ENCODE results near the gene PRDM8.
"Not testable (repeated sequence)": the region's sequence is repeated elsewhere in the genome, so short reads cannot be mapped to it uniquely, and the experiment has no call there.

Gene PRDM8

DNA sequence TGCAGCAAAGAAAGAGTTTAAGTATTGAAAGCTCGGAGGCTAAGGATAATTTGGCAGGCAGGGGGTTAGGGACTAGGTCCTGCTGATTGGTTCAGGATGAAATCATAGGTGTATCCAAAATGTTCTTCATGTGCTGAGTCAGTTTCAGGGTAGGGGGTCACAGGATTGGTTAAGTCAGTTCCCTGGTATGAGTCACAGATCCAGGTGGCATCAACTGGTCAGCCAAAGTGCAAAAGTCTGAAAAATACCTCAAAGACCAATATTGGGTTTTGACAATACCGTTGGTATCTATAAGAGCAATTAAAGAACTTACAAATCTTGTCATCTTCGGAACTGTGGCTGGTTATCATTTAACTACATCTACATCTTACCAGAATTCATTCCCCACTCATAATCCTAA, 25.6 kb upstream of the PRDM8 start:
- DNase-seq (ENCODE audit: low read depth): no peak
- H3K4me3 ChIP-seq (ENCODE audit: low read depth, low read length): no peak overlapping the region
- TF ChIP-seq, protein P1, sequence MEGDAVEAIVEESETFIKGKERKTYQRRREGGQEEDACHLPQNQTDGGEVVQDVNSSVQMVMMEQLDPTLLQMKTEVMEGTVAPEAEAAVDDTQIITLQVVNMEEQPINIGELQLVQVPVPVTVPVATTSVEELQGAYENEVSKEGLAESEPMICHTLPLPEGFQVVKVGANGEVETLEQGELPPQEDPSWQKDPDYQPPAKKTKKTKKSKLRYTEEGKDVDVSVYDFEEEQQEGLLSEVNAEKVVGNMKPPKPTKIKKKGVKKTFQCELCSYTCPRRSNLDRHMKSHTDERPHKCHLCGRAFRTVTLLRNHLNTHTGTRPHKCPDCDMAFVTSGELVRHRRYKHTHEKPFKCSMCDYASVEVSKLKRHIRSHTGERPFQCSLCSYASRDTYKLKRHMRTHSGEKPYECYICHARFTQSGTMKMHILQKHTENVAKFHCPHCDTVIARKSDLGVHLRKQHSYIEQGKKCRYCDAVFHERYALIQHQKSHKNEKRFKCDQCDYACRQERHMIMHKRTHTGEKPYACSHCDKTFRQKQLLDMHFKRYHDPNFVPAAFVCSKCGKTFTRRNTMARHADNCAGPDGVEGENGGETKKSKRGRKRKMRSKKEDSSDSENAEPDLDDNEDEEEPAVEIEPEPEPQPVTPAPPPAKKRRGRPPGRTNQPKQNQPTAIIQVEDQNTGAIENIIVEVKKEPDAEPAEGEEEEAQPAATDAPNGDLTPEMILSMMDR (IDR thresholded peaks at IDR 0.05; ENCODE audit: low read depth, low read length): no peak
- TF ChIP-seq MYC (IDR thresholded peaks at IDR 0.05; ENCODE audit: low read depth, low read length): no peak
- no peak for TF ChIP-seq POLR2A (IDR thresholded peaks at IDR 0.05; ENCODE audit: extremely low read depth, insufficient read length)
- TF ChIP-seq, protein P2, sequence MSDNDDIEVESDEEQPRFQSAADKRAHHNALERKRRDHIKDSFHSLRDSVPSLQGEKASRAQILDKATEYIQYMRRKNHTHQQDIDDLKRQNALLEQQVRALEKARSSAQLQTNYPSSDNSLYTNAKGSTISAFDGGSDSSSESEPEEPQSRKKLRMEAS (IDR thresholded peaks at IDR 0.05; ENCODE audit: low read depth, low read length): no peak

DNA sequence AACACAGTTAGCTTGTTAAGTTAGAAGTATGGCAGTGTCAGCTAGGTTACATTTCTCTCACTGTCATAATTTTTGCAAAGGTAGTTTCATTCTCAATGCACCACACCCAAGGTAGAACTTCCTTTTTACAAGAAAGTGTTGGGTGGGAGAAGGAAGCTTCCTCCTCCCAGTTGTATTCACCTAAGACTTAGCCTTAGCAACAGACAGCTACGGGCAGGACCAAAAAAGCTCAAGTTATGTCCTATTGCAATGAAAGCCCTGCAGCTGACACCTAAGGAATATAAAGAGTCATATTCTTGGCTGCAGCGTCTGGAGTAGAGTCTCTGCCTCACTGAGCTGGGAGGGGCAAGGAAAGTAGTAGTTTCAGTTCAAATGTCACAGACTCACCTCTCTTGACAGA, 25.1 kb upstream of the PRDM8 start:
- no peak for DNase-seq (ENCODE audit: low read depth)
- H3K4me3 ChIP-seq (ENCODE audit: low read depth, low read length): no peak overlapping the region
- no peak for TF ChIP-seq MYC (IDR thresholded peaks at IDR 0.05; ENCODE audit: low read depth, low read length)
- TF ChIP-seq, protein P1 (IDR thresholded peaks at IDR 0.05; ENCODE audit: low read depth, low read length): no peak
- TF ChIP-seq, protein P2 (IDR thresholded peaks at IDR 0.05; ENCODE audit: low read depth, low read length): no peak
- no peak for TF ChIP-seq POLR2A (IDR thresholded peaks at IDR 0.05; ENCODE audit: extremely low read depth, insufficient read length)

DNA sequence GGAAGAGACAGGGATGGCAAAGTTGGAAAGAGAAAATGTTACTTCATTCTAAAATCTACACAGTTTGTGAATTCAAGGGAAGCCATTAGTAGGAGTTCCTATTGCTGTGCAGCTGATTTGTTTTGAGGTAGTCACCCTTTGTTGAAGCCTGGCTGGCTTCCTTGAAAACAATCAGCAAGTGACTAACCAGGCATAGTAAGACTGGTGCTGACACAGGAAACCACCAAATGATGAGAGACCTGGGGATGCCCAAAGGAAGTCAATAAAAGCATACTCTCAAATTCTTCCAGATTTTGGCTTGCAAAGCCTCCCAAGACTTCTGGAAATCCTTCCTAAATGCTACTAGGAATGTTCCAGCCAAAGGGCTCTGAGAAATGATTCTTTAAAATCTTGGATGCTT, 23.9 kb upstream of the PRDM8 start:
- DNase-seq (ENCODE audit: low read depth): peak; percentile 73
- no peak overlapping the region for H3K4me3 ChIP-seq (ENCODE audit: low read depth, low read length)
- TF ChIP-seq, protein P2 (IDR thresholded peaks at IDR 0.05; ENCODE audit: low read depth, low read length): no peak
- TF ChIP-seq, protein P1 (IDR thresholded peaks at IDR 0.05; ENCODE audit: low read depth, low read length): no peak
- TF ChIP-seq POLR2A (IDR thresholded peaks at IDR 0.05; ENCODE audit: extremely low read depth, insufficient read length) (no peak), MYC (IDR thresholded peaks at IDR 0.05; ENCODE audit: low read depth, low read length) (no peak)

DNA sequence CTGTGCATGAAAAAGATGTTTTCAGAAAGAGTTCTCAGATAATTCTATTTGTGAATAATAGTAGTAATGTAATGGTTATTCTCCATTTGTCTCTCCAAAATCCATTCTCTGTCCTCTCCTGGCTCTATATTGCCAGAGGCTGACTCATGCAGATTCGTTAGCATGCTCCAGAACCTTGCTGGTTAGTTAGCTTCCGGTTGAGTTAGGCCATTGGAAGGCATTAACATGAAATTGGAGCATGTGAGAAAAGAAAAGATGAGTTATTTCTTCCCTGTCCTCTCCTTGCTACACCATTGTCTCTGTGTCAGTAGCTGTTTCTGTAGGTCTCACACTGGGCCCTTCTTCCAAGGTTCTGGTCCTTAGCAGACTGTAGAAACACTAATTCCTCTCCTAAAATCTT, 23.5 kb upstream of the PRDM8 start:
- TF ChIP-seq, protein P2 (IDR thresholded peaks at IDR 0.05; ENCODE audit: low read depth, low read length): no peak
- TF ChIP-seq MYC (IDR thresholded peaks at IDR 0.05; ENCODE audit: low read depth, low read length) (no peak), POLR2A (IDR thresholded peaks at IDR 0.05; ENCODE audit: extremely low read depth, insufficient read length) (no peak)
- TF ChIP-seq, protein P1 (IDR thresholded peaks at IDR 0.05; ENCODE audit: low read depth, low read length): no peak
- no peak for DNase-seq (ENCODE audit: low read depth)
- no peak overlapping the region for H3K4me3 ChIP-seq (ENCODE audit: low read depth, low read length)

DNA sequence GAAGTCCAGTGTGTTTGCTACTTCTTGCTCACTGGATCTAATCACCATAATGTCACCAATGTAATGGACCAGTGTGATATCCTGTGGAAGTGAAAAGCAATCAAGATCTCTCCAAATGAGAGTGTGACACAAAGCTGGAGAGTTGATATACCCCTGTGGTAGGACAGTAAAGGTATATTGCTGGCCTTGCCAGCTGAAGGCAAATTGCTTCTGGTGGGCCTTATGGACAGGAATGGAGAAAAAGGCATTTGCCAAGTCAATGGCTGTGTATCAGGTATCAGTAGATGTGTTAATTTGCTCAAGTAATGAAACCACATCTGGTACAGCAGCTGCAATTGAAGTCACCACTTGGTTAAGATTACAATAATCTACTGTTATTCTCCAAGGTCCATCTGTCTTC, 19.5 kb upstream of the PRDM8 start:
- DNase-seq (ENCODE audit: low read depth); H3K4me3 ChIP-seq (ENCODE audit: low read depth, low read length): not testable (repeated sequence)

DNA sequence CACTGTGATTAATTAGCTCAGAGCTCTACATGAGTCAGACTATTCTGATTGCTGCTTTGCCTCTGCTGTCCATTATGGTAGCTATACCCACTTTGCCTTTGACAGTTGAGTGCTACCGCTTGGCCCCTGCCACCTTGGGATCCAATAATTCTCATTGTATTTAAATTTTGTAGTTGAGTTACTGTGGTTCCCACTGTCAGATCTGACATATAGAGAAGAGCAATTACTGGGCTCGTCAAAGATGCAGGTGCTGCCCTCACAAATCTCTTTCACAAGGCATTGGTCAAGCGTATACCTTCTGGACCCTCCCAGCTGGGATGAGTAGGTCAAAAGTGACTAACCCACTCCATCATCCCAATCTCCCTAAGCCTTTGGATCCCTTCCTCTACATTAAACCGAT, 18.3 kb upstream of the PRDM8 start:
- TF ChIP-seq MYC (IDR thresholded peaks at IDR 0.05; ENCODE audit: low read depth, low read length) (no peak), POLR2A (IDR thresholded peaks at IDR 0.05; ENCODE audit: extremely low read depth, insufficient read length) (no peak)
- TF ChIP-seq, protein P2 (IDR thresholded peaks at IDR 0.05; ENCODE audit: low read depth, low read length): no peak
- TF ChIP-seq, protein P1 (IDR thresholded peaks at IDR 0.05; ENCODE audit: low read depth, low read length): no peak
- no peak overlapping the region for H3K4me3 ChIP-seq (ENCODE audit: low read depth, low read length)

More for the DNA sequence above, 18.3 kb upstream of the PRDM8 start:
- no peak for DNase-seq (ENCODE audit: low read depth)

Data from NB4 (cell line).